Stimulated activated CD8-positive, alpha-beta memory T cell treated with anti-CD3 and anti-CD28 coated beads, Interleukin-15, amount 100 ng/mL, for 1 hour (primary cell): ENCODE results near the gene MIOS.
A peak's percentile ranks its signal among the peaks of the same experiment; 100 is the strongest.

Source experiments
- DNase-seq: peaks from one replicate; pipeline ENCODE4 v3.0.0-alpha.2; 2020; ENCODE audit warnings: low read depth

The MIOS gene

GRCh38 chr7:7583731-7584130 lies 17.0 kb downstream of the MIOS start:
- no peak for DNase-seq

- no peak for DNase-seq
Measured at GRCh38 chr7:7584653-7585052, 18.0 kb downstream of the MIOS start.

DNA sequence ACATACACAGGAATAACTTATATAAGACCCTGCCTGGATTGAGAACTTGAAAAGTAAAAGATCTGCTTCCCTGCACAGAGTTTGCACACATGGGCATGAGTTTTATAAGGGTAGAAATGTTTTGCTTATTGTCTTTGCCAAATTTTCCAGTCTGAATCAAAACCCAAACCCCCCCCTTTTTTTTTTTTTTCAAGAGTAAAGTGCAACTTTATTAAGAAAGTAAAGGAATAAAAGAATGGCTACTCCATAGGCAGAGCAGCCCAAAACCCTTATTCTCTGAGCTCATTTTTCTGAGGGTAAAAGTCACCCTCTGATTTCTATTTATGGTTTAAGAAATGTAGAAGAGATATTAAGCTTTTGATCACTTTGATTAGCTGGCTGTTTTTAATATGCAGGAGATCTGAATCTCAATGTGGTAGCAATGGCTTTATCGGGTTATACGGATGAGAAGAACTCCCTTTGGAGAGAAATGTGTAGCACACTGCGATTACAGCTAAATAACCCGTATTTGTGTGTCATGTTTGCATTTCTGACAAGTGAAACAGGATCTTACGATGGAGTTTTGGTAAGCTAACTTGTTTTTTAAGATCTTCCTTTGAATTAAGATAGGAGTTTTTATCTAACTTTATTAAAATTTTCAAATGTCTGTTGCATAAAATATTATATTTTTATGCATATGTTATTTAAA lies 18.7 kb downstream of the MIOS start:
- no peak for DNase-seq

- DNase-seq = no peak
Measured at GRCh38 chr7:7595451-7595850, 28.8 kb downstream of the MIOS start.

DNA sequence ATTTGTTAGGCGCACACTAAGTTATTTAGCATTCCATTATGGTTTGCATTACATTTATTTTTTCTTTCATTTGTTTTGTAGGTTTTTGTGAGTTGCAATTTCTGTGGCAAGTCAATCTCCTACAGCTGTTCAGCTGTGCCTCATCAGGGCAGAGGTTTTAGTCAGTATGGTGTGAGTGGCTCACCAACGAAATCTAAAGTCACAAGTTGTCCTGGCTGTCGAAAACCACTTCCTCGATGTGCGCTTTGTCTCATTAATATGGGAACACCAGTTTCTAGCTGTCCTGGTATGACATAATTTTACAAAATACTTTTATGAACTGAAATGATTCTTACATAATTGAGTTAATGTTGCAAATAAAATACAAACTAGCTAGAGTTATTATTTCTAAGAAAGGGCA lies 29.5 kb downstream of the MIOS start:
- no peak for DNase-seq

DNA sequence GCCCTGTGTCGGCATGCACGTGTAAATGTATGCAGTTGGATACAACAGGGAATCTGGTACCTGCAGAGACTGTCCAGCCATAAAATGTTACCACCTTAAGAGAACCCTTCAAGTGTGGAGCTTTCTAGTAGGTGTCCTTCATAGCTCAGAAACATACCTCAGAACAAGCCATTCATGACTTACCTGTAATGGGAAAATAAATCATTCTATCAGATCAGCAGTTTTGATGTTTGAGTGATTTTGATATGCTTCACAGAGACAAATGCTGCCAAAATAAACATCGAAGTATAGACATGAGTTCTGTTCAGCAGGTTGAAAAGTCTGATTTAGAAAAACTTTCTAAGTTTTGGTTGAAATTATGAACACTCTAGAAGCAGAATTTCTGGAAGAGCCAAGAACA lies 40.3 kb downstream of the MIOS start:
- no peak for DNase-seq

GRCh38 chr7:7609330-7609729 lies 42.6 kb downstream of the MIOS start:
- no peak for DNase-seq

DNA sequence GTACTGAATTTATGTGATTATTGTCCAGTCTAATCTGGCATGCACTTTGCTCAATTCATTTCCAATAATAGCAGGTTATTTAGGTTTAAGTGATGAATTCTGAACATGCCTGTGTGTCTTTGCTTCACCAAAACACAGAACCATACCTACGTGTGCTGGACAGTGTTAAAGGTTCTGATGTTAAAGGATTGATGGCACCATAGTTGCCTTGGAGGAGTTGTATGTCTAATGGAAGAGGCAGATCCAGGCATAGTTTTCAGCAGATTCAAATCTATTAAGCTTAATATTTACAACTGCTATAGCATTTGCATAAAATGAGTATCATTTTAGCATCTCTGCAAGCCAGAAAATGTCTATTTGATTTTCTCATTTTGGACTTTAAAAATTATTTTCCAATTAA lies 45.8 kb downstream of the MIOS start:
- no peak for DNase-seq

DNA sequence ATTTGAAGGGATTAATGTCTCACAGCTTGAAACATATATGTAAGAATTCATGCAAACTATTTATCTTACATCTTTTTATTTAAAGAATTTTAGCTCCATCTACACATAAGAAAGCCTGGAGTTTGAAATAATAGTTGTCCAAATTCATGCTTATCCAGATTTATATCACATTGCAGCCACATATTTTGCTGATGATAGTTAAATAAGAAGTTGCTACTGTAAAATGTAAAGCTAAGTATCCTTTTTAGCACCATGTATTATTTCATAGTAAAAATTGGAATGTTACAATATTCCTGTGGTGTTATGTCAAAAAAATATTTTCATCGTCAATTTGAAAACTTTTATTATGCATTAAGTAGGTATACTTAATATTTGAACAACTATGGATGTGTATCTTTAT lies 46.5 kb downstream of the MIOS start:
- DNase-seq = no peak

DNA sequence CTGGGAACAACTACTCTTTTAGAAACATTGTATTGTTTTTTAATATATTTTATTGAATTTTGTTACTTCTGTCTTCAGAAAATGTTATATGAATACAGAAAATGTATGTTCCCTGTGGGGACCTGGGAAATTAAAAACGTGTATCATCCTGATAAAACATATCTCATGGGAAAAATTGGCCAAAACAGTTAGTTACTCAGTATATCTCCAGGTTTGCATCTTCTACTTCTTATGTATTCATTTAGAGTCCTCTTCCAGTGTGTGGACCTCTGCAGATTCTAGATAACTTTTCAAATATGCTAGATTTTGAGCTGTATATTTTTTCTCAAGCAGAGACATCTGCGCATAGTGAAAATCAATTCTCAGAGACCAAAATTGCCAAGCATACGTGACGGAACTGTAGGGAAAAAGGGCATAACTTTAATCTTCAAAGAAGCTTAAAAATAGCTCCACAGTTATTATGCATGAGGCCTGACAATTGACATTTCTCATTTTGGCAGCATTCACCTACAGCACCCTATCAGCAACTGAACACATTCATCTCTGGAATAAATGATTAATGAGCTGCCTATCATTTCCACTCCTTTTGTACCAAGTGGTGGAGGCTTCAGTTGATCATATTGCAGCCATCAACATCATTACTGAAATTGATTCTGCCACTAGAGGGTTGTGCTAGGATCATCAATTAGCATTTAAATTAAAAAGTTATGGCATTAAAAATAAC lies 47.5 kb downstream of the MIOS start:
- no peak for DNase-seq

- DNase-seq = no peak
Measured at GRCh38 chr7:7617550-7617949, 50.9 kb downstream of the MIOS start.

DNA sequence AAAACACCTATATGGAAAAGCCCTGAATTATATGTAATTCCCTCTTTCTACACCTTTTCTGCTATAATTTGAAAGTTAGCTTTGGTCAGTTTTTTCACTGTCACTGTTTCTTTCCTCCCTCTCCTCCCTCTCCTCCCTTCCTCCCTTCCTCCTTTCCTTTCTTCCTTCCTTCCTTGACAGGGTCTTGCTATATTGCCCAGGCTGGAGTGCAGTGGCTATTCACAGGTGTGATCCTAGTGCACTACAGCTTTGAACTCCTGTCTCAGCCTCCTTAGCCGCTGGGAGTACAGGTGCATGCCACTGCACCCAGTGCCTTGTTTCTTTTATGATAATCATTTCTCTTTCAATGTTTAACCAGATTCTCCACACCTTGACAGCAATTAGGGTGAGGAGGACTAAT lies 51.7 kb downstream of the MIOS start:
- DNase-seq = no peak

DNA sequence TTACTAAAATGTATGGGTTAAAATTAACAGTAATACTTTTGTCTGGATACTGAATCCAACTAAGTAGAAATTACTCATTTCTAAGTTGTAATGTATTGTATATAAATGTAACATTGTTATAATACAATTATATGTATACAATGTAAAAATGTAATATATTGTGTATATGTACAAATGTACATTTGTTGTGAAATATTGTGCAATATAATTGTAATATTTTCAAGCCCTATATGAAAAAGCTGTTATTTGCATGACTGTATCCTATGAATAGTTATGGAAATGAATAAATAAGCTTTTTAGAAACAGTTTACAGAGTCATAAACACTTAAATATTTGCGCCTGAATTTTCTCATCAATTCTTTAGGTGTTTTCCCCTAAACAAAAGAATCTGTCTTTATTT lies 53.6 kb downstream of the MIOS start:
- no peak for DNase-seq

- DNase-seq = no peak
Measured at GRCh38 chr7:7620644-7621210, 54.0 kb downstream of the MIOS start.

GRCh38 chr7:7628476-7628875 lies 61.8 kb downstream of the MIOS start:
- DNase-seq = no peak

DNA sequence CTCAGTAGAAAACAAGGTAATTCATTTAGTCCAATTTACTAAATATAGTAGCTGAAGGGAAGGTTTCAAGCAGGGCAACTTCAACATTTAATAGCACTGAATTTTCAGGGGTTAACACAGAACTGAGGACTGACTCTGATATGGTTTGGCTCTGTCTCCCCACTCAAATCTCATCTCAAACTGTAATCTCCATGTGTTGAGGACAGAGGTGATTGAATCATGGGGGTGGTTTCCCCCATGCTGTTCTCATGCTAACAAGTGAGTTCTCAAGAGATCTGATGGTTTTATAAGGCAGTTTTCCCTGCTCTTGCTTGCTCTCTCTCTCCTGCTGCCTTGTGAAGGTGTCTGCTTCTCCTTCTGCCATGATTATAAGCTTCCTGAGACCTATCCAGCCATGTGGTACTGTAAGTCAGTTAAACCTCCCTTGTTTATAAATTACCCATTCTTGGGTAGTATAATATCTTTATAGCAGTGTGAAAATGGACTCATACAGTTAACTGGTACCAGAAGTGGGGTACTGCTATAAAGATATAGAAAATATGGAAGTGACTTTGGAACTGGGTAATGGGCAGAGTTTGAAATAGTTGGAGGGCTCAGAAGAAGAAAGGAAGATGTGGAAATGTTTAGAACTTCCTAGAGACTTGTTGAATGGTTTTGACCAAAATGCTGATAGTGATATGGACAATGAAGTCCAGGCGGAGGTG lies 64.1 kb downstream of the MIOS start:
- no peak for DNase-seq

GRCh38 chr7:7639421-7639820 lies 72.7 kb downstream of the MIOS start:
- DNase-seq = no peak

DNA sequence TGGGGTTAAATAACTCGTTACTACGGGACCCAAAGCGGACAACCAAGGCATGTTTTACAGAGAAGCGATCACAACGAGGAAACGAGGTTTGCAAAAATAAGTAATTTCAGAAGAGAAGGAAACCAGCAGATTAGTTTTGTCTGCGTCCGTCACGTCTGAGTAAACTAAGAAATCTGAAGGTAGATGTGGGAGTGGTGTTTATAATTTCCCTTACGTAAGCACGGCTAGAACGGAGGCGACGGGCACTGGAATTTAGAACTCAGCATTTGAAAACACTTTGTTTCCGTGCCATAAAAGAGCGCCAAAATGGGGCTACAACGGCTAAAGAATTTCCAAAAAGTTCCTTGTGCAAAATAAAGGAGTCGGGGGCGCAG lies 73.2 kb downstream of the MIOS start:
- DNase-seq = no peak

- peak; percentile 94 for DNase-seq
Measured at GRCh38 chr7:7640221-7641128, 73.8 kb downstream of the MIOS start, which contains the start of gene UMAD1. Gene UMAD1, plus strand, starts transcription at chr7:7640752. Its CDS starts 32,620 bp downstream, at chr7:7673372.

DNA sequence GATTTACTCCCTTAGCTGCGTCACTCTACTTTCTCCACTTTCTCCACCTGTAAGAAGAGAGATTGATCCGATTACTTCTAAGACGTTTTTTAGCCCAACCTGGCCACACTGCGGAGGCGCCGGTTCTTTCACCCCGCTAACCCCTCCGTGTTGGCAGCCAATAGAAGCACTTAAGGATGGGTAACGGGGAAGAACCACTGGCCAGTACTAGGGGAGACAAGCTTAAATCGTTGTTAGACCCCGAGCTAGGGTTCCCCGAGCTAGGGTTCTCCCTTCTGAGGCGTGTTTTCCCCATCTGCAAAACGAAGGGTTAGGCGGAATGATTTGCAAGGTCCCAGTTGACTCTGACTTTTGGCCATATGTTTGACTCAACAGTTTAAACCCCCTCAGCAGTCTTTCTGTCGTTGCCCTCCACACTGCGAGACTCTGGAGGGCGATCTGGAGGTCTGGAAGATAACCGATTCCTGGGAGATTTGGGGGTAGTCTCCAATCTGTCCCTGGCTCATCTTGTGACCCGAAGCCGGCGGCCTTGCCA lies 74.5 kb downstream of the MIOS start:
- DNase-seq = no peak

DNA sequence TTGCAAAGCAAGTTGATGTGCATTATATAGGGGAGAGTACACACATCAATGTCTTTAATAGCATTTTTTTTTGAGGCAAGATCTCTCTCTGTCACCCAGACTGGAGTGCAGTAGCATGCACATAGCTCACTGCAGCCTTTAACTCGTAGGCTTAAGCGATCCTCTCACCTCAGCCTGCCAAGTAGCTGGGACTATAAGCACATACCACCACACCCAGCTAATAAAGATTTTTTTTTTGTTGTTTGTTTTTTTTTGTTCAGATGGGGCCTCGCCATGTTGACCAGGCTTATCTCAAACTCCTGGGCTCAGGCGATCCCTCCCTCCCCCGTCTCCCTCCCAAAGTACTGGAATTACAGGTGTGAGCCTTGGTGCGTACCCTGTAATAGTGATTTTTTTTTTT lies 75.4 kb downstream of the MIOS start:
- no peak for DNase-seq
